Mononuclear cell (primary cell): ENCODE results near the gene FBXL22. TPM values are rescaled to one million over a fixed set of nuclear protein-coding genes. Genes with fewer than 3 reads are reported as not detected.

Experiments
- H3K27me3 ChIP-seq: 2 replicates; pipeline ENCODE4 v1.6.0; 2011; ENCODE audit warnings: low read length, control low read depth; ENCODE audit not compliant: insufficient read depth
- H3K4me1 ChIP-seq: 2 replicates; pipeline ENCODE4 v1.5.1; 2011; ENCODE audit warnings: mild to moderate bottlenecking, low read length, control low read depth; ENCODE audit not compliant: insufficient read depth
- H3K4me3 ChIP-seq: 2 replicates; pipeline ENCODE4 v1.5.1; 2011; ENCODE audit warnings: mild to moderate bottlenecking, low read length, moderate library complexity
- H3K9me3 ChIP-seq: 2 replicates; pipeline ENCODE4 v1.5.1; 2011; ENCODE audit warnings: low read depth, mild to moderate bottlenecking, control low read depth, low read length
- total RNA-seq: library from RNA; depleted of rRNA; stranded (reverse); fragments of >200 nt; gene quantifications from one replicate; pipeline ENCODE4 v1.2.3, GENCODE V29; 2012

FBXL22 gene
- total RNA-seq, 1 donor: 0.52 TPM

DNA sequence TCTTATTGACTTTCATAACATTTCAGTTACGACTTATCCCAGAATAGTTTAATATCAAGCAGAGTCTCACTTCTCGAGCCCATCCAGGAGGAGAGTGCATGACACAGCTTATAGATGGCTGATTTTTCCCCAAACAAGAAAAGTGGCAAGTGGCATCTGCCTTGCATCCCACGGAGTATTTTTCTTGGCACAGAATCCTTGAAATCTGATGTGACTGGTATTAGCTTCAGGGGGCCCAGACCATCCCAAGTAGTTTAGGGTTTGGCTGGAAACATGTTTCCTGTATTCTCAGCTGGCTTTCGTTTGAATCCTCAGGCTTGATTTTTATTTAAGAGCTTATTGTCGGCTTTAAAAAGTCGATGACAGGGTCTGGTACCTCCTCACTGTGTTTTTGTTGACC, 20.7 kb upstream of the FBXL22 start:
- Histone ChIP-seq H3K4me3 (no peak overlapping the region), H3K9me3 (no peaks in the 10 kb centered on the region), H3K27me3 (no peaks in the 10 kb centered on the region), H3K4me1 (no peaks in the 10 kb centered on the region)

DNA sequence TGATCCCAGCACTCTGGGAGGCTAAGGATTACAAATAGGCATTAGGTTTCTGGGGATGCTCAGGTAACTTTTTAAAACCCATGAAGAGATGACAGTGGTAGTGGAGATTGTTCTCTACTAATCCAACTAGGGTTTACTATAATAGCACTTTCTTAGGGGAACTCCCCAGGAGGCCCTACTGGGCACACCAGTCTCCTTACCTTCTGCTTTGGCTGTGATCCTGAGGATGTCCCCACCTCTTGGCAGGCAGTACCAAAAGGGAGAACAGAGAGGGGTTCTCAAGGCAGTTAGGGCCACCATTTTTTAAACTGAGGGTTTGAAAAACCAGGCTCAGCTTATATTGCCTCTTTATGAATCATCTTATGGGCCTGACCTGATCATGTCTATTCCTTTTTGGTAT, 15.0 kb upstream of the FBXL22 start:
- H3K4me3 ChIP-seq: no peak overlapping the region
- H3K4me1 ChIP-seq: no peaks in the 10 kb centered on the region
- H3K27me3 ChIP-seq: no peaks in the 10 kb centered on the region
- H3K9me3 ChIP-seq: no peaks in the 10 kb centered on the region

DNA sequence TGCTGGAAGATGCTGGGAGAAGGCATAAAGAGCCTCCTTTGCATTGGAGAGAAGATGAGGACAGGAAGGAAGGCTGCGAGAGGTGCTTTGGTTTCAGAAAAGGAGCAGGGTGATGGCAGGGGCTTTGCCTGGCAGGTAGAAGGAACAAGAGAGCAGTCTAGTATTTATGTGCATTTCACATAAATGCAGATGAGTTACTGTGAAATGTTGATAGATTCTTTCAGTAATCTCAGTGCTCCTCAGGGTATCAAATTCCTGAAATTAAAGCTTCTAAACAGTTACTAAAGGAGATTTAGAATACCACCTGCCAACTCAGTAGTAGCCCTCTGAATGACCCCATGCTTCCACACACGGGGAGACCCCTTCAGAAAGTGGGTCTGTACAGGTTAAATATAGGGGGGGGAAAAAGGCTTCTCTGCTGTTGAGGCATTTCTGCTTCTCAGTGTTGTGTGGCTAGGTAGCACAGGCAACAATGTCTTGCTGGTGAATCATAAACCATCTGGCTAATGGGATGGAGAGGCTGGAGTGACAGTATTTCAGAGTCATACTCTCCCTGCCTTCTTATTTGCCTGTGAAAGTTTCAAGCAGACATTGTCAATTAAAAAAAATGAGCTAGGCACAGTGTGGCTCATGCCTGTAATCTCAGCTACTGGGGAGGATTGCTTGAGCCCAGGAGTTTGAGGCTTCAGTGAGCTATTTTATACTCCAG, 14.3 kb upstream of the FBXL22 start:
- Histone ChIP-seq H3K4me1 (no peaks in the 10 kb centered on the region), H3K4me3 (no peak overlapping the region), H3K27me3 (no peaks in the 10 kb centered on the region), H3K9me3 (no peaks in the 10 kb centered on the region)

DNA sequence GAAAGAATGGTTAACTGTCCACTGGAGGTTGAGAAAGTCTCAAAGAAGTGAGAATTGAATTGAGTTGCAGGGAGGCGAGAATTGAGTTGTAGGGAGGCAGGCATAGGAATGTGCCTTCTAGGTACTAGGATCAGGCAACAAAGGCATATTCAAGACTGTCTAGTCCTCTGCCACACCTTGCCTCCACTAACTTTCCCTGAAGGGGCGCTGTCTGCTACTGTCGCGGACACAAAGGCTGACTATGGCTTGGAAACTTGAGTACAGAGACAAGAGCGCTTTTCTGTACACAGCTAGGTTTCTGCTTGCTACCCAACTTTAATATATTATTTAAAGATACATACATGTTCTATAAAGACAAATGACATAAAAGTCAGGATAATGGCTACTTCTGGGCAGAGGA, 10.4 kb upstream of the FBXL22 start:
- H3K27me3 ChIP-seq: no peaks in the 10 kb centered on the region
- H3K9me3 ChIP-seq: no peaks in the 10 kb centered on the region
- no peak overlapping the region for H3K4me3 ChIP-seq
- H3K4me1 ChIP-seq: no peaks in the 10 kb centered on the region

DNA sequence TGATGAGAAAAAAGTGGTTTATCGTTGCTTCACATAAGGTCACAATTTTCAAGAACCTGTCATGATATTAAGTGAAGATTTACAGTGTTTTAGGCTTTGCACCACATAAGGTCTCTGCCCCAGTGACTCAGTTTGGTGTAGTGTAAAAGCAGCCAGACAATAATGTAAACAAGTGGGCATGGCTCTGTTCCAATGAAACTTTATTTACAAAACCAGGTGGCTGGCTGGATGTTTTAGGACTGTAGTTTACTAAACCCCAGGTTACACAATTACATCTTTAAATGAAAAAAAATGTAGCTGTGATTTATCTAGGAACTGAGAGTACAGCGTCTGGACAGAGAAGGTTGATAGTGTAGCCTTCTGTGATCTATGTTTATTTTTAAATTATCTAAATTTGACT, 9.7 kb upstream of the FBXL22 start:
- Histone ChIP-seq H3K4me3 (no peak overlapping the region), H3K4me1 (no peaks in the 10 kb centered on the region), H3K9me3 (no peaks in the 10 kb centered on the region), H3K27me3 (no peaks in the 10 kb centered on the region)

DNA sequence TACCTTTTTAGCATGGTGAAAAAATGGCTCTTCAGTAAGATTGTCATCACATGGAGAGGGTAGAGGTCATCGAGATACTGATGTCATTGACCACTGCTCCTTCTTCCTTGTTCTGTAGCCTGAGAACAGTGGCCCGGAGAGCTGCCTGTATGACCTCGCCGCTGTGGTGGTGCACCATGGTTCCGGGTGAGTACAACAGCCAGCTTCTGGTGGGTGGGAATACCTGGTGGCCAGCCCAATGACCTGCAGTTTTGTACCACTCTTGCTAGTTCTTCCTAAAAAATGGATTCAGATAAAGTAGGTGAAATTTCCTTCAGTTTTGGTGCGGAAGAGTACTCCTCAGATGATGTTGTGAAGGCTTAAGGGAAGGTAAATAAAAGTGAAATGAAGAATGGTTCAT, 8.4 kb upstream of the FBXL22 start:
- H3K27me3 ChIP-seq: no peaks in the 10 kb centered on the region
- no peaks in the 10 kb centered on the region for H3K9me3 ChIP-seq
- H3K4me3 ChIP-seq: no peak overlapping the region
- no peaks in the 10 kb centered on the region for H3K4me1 ChIP-seq

DNA sequence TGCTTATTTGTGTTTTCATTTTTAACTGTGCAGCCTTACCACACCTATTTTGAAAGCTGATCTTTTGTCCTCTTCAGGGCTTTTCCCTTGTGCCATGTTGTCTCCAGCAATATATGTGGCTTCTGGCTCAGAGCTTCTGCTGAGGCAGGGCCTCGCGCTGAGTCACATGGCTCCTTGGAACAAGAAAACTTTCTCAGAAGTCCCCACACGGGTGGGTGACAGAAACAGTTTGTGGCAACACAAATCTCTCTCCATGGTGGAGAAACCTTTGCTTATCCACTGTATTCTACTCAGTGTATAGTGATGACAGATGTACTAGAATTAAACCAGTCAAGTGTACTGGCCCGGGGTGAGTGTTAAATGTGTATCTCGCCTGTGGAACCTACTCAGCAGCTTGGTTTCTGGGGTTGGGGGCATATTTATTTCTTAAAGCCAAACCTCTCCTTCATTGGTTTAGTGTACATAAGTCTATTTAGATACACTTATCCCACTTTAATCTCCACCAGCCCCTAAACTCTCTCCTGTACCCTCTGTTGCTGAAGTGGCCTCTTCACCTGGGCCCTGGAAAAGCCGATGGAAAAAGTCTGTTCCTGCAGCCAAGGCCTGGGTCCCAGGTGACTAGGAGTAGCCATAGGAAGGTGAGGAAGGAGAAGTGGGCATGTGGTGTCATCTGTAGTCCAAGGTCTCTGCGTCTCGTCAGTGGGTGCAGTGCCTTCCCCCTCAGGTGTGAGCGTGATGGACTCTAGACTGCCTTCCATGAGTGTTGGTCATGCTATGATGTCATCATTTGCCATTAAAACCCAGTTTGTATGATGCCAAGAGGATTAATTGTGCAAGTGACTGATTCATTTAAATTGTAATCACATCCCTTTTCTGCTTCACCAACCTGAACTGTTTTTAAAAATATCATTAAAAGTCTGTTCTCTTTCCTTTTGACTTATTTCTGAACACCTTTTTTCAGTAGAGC, 3.2 kb upstream of the FBXL22 start:
- H3K9me3 ChIP-seq: no peaks in the 10 kb centered on the region
- peaks cover 22% of the 10 kb centered on the region for H3K4me1 ChIP-seq
- no peaks in the 10 kb centered on the region for H3K27me3 ChIP-seq
- no peak overlapping the region for H3K4me3 ChIP-seq

DNA sequence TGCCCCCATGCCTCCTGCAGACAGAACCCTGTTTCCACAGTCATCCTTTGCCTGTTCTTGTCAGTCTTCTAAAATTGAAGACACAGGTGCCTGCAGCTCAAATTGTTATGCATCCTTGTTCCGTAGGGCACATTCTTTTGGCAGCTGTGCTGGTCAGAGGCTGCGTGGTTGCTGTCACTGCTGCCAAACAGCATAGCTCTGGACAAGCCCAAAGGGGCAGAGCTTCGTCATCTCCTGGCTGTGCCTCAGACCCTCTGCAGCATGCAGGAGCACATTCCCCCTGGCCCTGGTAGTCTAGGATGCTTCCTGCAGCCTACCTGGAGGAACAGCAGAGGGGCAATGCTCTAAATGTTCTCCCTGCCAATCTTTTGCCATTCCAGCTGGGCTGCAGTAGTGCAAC, 2.1 kb upstream of the FBXL22 start:
- H3K4me1 ChIP-seq: peaks cover 33% of the 10 kb centered on the region

DNA sequence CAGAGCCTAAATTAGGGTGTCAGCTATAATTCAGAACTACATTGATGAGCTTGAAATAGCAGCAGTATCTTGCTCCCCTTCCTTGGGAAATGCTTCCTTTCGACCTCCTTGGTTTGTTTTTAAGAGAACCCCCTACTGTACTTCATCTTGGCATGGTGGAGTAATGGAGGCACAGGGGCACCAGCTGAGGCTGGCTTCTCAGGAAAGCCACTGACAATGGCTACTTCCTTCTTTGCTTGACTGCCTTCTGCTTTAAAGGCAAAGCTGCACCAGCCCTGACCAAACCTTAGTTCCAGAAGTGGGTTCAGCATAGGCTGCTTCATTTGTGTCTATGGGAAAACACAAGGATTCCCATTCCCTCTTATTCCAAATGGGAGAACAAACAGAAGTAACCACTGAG, 1.5 kb upstream of the FBXL22 start:
- no peaks in the 10 kb centered on the region for H3K27me3 ChIP-seq
- H3K9me3 ChIP-seq: no peaks in the 10 kb centered on the region
- peaks cover 37% of the 10 kb centered on the region for H3K4me1 ChIP-seq

More for the DNA sequence above, 2.1 kb upstream of the FBXL22 start:
- H3K4me3 ChIP-seq: no peak overlapping the region
- H3K9me3 ChIP-seq: no peaks in the 10 kb centered on the region
- H3K27me3 ChIP-seq: no peaks in the 10 kb centered on the region

DNA sequence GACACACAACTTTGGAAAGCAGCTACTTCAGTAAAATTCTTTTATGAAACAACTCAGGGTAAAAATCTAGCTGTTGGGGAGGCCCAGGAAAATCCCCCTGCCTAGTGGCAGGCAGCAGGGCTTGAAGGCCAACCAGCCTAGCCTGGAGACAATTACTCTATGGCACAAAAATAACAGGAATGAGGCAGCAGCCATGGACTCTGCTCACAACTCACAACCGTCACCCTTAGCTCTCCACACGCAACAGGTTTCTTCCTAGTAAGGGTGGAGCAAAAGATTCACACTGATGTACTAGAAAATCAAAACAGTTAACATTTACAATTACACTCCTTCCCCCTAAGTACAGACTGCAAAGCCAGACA, 530 bp upstream of the FBXL22 start:
- Histone ChIP-seq H3K4me1 (peaks cover 44% of the 10 kb centered on the region), H3K9me3 (no peaks in the 10 kb centered on the region), H3K4me3 (no peak overlapping the region), H3K27me3 (no peaks in the 10 kb centered on the region)

More for the DNA sequence above, 1.5 kb upstream of the FBXL22 start:
- H3K4me3 ChIP-seq: no peak overlapping the region

DNA sequence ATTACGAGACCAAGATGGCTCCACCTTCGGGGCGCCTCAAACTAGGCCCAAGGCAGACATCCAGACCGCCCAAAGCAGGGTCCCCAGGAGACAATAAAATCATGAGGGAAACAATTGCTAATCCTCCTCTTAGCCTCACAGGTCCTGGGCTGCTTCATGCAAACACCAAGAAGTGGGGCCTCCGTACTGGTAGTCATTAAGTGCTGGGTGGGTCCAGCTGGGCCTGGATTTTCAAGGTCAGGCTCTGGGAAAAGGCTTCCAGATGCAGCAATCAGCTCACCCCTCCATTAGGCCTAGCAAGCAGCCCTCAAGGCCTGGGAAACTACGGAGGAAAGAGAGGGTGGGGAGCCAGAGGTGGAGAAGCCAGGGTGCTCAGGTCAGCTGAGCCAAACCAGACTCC, 634 bp downstream of the FBXL22 start:
- H3K4me1 ChIP-seq: peaks cover 51% of the 10 kb centered on the region
- H3K4me3 ChIP-seq: no peak overlapping the region
- no peaks in the 10 kb centered on the region for H3K27me3 ChIP-seq
- no peaks in the 10 kb centered on the region for H3K9me3 ChIP-seq

DNA sequence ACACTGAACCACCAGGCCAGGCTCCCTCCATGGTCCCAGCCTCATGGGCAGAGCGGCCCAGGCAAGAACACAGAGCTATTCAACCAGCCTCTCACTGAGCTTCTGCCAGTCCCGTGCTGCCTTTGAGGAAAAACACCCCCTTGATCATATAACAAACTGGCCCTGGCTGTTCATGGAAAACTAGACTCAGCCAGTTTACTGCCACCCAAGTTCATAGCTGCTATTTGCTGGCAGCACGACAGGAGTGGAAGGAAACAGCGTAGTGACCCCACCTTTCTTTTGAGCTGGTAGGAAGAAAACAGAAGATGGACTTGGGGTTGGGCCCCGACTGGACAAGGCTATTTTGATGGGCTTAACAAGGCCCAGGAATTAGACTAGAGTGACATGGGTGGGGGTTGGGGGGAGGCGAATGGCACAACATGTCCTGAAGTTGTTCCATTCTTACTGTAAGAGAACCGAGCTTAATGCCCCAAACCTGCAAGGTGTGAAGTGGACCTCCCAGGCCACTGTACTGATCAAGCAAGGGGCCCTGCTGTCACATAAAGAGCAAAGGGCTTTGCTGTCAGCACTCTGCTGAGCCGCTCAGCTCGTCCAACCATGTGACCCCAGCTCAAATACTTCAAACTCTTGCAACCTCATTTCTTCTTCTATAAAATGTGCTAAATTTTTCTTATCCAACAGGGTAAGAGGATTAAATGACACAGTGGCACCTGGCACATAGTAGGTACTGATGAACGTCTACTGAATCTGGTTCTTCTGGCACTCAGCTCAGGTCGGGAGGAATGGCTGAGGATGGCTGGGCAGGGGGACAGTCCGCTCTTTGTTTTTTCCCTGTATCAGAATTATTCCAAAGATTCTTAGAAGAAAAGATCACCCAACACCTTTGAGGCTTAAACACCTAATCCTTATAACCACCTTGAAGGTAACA, 1.6 kb downstream of the FBXL22 start:
- Histone ChIP-seq H3K9me3 (no peaks in the 10 kb centered on the region), H3K4me3 (no peak overlapping the region), H3K4me1 (peaks cover 59% of the 10 kb centered on the region), H3K27me3 (no peaks in the 10 kb centered on the region)

DNA sequence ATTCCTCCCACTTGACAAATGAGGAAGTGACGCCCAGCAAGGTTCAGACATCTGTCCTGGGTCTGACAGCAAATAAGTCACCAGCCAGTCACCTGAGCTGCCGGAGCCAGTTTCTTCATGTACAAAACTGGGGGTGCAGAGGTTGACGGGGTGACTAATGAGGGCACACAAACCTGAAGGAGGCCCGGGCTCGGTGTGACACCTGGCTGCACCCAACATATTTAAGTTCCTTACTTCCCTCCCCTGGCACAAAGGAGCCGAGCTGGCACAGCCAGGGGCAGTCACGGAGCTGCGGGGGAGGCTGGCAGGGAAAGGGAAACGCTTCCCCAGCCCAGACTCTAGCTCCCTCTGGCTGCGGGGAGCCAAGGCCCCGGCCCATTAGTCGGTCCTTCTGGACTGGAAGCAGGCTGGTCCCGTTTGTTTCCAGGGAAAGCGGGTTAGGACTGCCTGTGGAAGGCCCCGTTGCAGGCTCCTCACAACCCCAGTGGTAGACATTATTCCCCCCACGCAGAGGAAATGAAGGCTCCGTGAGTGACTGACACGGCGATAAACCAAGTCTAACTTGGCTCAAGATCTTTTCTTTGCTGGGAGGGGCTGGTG, 2.3 kb downstream of the FBXL22 start:
- peak overlapping the region; percentile 58 for H3K4me3 ChIP-seq

DNA sequence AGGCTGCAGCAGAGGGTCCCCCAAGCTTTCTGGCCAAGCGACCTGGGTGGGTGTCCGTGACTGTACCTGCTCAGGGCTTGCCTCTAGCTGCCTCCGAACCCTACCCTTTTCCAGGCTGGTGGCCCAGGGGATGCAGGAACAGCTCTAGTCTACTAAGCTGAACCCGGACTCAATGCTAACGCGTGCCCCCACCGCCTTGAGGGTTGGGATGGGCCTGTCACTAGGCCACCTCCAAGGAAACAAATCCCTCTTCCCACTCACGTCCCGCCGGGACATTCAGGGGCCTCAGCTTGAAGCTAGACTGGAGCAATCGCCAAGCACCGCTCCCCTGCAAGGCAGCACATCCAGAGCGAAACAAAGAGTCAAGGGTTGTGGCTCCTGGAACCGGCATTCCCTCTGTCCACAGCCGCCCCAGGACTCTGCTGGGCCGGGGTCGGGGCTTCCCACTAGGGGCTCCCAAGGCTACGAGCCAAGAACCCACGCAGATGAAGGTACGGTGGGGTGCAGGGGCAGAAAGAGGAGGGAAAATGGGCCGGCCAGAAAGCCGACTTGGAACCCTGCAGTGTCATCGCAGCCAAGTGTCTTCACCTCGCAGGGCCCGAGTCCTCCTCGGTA, 2.9 kb downstream of the FBXL22 start:
- H3K9me3 ChIP-seq: no peaks in the 10 kb centered on the region
- H3K4me1 ChIP-seq: peaks cover 51% of the 10 kb centered on the region
- H3K27me3 ChIP-seq: no peaks in the 10 kb centered on the region
- H3K4me3 ChIP-seq: peak overlapping the region; percentile 58

More for the DNA sequence above, 2.3 kb downstream of the FBXL22 start:
- Histone ChIP-seq H3K9me3 (no peaks in the 10 kb centered on the region), H3K27me3 (no peaks in the 10 kb centered on the region), H3K4me1 (peaks cover 57% of the 10 kb centered on the region)
